Renal cortex interstitium (tissue), 11 donors: ENCODE results near the gene RIN2. TPM values are rescaled to one million over a fixed set of nuclear protein-coding genes. Genes with fewer than 3 reads are reported as not detected.

Experiments
- DNase-seq, 11 donors: peaks; one replicate each; pipeline ENCODE4 v3.0.0-alpha.2; 2013; ENCODE audit warnings: low read depth in 9 of 11, low spot score in 4 of 11; ENCODE audit errors: extremely low read depth in 1 of 11
- polyA plus RNA-seq, 3 donors: library from polyadenylated mRNA; unstranded; fragments of 120-200 nt; gene quantifications; one replicate each; pipeline ENCODE4 v1.2.1, GENCODE V29; 2013; ENCODE audit not compliant: insufficient read length in 3 of 3

Gene RIN2
- polyA plus RNA-seq, 3 donors, result 38.2 to 40.5 (median 40.2) TPM

DNA sequence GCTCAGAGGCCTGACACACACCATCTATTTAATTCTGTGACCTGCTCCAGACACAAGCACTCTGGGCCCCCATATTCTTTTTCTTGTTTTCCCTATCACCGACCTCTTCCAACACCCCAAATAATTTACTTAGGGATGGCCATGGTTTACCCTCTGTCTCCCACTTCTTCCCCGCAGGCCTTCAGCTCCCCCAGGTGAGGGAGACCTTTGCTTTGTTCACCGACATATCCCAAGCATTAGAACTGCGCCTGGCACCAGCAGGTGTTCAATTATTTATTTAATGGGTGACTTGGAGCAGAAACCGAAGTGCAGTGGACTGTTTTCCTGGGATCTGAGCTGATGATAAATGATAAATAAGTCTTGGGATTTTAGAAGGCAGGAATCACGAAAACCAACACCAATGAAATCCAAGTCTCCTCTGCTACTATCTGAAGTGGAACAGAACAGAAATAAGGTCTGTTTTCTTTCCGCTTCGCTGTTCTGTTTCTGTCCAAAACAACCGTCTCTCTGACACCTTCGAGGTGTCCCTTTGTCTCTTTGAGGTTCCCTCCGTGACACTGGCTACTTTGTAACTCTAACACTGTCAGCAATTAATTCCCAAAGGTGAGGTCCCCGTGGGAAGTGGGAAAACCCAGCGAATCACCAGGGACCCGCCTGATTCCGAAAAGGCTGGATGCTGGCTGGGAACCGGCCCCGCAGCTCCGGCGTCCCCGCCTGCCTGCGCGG, 1.1 kb upstream of the RIN2 start:
- no peak for DNase-seq

DNA sequence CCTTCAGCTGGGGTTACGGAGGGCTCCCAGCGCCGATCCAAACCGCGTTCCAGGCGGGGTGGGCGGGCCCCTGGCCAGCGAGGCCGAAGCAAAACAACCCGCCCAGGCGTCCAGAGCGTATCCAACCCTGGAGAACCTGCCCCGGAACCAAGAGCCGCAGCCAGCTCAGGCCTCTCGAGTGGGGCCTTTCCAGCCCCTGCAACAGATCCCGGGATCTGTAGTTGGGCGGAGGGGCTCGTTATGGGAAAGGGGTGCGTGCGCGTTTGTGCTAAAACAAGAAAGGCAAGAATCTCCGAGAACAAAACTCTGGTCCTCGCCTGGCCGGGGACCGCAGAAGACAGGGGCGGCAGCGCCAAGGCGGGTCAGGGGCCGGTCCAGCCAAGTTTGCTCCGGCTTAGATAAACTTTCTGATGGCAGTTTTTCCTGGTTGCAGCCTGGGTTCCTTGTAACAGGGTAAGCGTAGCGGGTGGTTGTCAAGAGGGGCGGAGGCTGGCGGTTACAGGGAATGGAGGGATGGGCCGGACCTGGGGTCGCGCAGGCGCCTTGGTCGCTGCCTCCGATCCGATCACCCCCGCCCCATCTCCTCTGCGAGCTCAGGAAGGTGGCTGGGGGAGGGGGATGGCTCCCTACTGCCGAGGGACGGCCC, 448 bp upstream of the RIN2 start:
- peak; percentile 78 to 97 (median 93) for DNase-seq

DNA sequence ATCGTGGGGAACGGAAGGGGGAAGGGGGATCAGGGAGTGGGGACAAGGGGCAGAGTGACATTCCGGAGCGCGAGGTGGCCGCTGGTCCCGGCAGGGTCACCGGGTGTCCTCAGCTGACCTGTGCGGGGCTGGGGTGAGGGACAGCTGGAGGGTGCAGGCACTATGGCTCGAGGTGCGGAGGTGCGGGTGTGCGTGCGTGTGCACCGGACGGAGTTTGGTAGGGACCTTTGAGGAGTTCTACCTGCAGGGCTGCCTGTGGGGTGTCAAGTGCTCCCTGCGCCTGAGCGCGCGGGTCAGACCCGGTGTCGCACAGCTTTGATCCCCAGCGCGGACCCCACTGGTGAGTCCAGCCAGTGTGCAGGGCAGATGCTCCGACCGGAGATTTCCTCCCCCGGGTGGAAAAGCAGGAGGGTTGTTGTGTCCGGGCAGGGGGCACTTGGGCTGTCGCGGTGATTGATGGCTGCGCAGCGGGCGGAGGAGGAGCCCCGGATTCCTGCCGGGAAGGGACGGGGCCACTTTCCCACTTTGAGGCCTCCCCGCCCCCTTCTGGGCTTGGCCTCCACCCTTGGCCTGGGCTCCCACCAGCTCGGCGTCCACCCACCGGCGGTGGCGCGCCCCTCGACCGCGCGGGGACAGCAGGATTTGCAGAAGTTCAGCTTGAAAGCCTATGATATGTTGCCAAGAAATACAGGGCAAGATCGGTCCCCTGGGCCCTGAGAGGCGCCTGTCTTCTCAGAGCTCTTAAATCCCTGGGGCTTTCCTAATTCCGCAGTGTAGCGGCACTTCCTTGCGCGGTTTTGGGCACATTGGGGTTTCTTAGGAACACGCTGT, 658 bp downstream of the RIN2 start:
- DNase-seq, result peak in 8 of 11 donors; percentile 51 to 72 (median 64)

DNA sequence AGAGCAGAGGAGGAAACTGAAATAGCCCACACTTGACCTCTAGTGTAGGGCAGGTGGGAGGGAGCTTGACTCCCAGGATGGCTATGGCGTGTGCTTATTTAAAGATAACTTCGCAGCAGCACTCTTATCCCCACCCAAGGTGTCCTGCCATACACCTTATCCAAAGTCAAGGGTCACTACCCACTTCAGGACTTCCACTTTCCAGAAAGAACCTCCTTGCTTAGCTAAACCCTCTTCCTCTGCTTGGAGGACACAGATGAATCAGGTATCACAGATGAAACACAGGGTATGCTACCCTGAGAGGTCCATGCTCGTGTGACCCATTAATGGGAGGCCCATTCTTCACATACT, 2.3 kb downstream of the RIN2 start:
- DNase-seq, result no peak

DNA sequence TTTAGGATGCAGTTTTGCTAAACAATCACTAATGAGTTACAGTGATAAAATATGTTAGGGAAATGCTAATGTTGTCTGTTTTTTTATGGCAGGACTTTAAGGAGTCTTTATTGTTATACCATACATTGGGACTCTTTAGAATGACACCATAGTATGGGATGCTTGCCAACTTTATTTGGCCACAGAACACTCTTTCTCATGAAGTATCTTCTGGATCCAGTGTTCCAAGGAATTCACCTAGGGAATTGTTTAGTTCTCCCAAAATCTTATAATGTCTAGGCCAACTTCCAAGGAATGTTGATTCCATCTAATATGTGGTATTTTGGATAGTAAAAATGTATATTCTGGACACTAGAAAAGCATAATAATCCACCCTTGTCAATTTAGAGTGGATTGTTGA, 3.3 kb downstream of the RIN2 start:
- DNase-seq, result no peak

DNA sequence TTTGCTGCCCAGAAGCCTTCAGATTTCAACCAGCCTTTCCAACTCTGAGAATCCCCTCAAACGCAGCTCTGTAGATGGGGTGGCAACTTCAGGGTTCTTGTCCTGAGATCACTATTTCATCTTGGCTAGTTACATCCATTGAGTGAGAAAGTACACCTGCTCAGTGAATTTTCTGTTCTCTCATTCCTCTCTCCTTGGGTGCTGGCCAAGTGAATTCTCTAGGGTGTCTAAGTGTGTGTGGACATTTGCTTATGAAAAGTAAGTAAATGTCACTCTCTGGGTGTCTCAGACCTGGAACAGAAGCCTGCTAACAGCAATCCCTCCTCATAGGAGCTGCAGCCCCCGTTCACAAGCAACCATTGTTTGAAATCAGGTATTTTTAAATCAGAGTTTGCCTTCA, 3.8 kb downstream of the RIN2 start:
- no peak for DNase-seq

DNA sequence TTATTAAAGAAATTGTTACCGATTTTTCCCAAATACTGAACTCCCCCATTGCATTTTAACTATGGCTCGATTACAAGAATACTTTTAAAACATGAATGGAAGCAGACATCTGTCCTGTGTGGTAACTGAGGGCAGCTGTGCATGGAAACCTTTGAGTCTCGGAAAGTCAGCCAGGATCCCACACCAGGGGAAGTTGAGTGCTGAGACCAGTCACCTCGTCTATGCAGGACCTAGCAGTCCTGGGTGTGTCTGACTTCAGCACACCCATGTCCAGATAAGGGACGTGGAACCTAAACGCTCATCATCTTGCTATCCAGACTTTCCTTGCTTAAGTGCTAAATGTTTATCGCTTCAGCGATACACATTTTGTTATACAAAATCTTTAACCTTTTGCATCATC, 6.1 kb downstream of the RIN2 start:
- DNase-seq, result no peak

DNA sequence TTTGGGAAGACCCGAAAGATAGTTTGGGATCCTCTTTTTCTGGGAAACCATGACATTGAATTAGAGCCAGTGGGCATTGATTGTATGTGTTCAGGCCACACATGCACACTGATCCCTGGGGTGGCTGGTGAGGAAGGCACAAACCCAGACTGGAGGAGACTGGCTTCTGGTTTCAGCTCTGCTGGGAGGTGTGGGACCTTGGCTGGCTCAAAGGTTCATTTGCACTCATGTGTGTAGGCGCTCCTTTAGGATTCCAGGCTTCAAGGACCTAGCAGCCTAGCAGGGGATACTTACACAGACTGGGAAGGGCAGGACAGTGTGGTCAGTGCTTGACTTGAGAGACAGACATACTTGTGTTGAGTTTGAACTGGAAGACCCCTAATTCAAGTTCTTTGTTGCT, 7.2 kb downstream of the RIN2 start:
- DNase-seq, result no peak

DNA sequence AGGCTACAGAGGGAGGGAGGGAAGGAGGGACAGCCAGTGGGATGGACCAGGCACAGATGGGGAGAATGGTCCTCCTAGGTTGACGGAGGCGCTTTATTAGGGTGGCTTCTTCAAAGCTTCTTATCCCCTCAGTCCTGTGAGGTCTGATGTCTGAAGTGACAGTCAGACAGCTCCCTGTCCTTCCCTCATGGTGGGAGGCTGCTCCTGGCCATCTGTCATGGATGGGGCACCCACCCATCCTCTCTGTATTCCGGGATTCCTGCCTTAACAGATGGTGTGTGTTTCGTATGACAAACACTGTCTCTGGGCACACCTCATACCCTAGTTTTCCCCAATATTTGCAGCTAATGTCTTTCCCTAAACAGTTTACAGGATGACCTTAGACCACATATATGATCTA, 7.9 kb downstream of the RIN2 start:
- DNase-seq, result no peak

DNA sequence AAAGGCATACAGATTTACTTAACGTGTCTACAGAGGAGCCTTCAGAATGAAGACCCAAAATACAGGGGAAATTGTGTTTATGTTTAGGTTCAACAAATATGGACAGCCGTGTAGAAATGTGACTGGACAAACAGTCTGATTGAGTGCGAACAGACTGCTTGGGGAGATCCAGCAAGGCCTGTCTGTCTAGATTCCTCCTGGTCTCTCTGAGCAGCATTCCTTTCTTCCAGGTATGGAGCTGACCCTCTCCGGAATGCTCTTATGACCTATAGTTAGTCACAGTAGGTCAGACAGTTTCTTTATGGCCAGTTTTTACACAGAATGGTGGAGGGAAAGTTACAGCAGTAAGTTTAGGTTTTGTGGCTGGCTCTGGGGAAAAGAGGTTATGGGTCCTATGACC, 9.0 kb downstream of the RIN2 start:
- DNase-seq, result no peak

DNA sequence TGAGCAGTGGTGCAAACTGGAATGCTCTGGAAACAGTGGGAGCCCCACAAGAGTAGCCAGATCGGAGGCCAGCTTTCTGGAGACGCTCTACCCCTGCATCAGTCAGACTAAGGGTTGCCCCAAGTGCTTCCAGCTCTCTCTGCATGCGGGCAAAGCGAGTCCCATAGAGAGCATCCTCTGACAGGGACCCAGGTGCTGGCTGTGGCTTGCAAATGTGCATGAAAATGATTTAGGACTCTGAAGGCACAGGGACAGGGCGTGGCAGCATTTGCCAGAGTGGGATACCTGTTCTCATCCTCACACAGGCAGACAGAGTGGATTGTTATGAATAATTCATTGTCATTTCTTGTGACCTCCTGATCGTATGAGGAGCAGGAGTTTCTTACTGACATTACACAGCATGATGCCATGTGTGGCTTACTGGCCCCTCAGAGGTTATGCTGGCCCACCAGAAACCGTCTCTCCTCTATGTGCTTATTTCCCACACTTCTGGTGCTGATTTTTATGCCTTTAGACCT, 10.3 kb downstream of the RIN2 start:
- no peak for DNase-seq

DNA sequence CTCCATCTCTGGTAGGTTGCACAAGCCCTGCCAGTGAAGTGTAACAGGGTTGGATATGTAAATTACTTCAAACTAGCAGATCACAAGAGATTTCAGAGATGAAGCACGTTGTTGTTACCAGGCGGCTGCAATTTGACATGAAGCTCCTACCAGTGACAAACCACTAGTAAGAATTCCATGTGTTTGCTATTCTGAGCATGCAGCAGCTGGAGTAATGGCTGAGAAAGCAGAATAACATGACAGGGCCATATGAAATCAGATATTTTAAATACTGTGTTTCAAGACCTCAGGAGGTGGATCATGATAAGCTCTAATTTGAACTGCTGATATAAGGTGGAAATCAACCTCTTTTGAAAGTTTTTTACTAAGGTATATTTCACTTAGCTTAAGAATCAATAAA, 11.4 kb downstream of the RIN2 start:
- no peak for DNase-seq

DNA sequence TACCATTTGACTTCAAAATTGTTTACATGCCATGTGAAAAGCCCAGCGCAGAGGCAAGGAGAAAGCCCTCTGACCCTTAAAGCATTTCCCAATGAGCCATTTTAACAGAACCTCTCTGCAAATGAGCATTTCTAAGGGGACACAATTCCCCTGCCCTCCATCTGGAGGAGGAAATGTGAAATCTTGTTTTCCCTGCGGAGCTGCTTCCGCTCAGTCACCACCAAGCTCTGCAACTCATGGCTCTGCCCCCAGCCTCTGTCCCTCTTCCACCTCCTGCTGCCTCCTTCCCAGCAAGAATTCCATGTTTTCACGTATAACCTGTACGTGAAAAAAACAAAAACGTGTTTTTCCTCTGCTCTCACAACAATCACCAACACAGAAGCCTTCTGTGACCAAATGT, 12.3 kb downstream of the RIN2 start:
- no peak for DNase-seq

DNA sequence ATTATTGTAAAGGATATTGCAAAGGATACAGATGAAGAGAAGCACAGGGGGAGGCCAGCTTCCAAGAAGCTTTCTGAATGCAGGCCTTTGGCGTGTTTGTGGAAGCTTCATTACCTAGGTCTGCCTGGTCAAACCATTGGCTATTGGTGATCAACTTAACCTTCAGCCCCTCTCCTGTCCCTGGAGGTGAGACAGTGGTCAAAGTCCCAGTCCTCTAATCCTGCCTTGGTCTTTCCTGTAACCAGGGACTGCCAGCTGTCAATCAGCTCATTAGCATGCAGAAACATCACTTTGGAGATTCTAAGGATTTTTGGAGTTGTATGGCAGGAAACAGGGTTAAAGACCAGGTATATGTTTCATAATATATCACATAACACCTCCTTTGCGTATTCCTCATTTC, 13.0 kb downstream of the RIN2 start:
- no peak for DNase-seq

DNA sequence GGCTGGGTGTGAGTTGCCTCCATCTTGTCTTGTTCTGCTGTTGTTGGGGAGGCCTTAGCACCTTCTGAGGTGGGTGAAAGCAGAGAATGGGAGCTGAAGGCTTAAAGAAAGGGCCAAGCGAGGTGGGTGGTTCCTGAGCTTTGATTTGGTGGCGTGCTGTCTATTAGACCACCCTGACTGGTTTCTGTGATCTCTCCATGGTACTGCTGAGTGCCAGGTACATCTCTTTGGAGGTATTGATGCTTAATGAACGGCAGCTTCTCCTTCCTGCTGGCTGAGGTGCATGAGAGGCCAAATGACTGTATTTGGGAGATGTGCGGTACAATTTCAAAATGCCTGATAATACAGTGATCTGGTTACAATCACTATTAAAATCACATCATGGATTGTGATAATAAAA, 15.4 kb downstream of the RIN2 start:
- DNase-seq, result no peak

DNA sequence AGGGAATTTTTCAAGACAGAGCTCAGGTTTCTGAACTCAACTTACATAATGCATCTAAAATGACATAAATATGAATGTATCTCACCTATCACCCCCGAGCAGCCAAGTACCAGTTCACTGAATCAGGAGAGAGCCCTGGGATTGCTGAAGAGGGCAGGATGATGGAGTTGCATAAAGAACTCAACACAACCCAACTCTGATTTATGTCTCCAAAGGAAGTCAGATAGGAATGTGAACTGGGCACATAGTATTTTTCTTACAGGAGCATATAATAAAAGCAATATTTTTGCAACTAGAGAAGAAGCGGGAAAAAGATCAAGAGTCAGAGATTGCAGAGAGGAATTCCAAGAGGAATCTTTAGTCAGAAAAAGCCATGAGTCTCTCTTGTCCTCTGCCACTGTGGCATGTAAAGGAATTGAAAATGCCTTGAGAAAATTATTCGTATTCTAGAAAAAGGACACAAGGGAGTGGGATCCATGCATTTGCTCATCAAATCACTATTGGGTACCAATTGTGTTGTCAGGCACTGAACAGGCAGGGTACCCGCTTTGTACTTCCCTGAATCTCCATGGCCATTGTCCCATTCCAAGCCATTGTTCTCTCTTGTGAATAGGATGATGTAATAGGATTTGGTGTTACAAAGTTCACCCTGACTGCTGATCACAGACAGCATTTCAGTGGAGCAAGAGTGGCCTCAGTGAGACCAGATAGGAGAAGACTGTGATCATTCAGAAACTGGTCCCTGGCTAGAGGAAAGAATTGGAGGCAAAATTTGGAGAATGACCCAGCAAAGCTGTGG, 16.3 kb downstream of the RIN2 start:
- DNase-seq, result no peak

DNA sequence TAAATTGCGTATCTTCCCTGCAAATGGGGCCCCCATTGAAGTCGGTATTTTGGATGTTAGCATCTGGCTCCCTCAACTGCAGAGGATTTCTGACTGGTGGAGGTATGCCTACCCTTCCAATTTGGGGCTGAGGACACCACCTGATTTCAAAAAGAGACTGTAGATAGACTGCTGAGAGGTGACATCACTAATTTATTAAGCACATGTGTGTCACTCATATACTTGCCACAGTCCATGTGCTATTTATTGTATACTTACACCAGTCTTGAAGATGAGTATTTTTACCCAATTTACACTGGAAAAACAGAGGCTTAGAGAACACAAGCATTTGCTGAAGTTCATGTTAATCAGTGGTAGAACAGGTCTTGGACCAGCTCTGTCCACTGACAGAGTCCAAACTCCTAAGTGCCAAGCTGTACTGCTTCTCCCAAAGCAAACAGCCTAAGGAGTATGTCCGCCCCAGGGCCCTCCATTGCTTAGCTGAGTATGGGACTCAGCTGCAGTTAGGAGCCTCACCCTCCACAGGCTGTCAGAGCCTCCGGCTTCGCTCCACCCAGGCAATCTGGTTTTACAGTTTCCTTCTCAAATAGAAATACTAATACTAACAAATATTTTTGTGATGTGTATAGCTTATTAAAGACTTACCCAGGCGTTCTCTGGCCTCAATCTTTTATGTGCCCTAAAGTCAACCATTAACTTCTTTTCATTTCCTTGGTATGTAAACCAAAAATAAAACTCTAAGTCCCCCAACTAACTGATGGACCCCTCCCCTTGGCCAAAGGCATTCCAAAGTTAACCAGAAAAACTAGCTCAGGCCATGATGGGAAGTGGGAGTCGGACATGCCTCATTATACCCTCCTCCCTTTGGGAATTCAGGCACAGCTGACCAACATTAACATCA, 17.5 kb downstream of the RIN2 start:
- peak in 5 of 11 donors; percentile 37 to 74 (median 68) for DNase-seq

DNA sequence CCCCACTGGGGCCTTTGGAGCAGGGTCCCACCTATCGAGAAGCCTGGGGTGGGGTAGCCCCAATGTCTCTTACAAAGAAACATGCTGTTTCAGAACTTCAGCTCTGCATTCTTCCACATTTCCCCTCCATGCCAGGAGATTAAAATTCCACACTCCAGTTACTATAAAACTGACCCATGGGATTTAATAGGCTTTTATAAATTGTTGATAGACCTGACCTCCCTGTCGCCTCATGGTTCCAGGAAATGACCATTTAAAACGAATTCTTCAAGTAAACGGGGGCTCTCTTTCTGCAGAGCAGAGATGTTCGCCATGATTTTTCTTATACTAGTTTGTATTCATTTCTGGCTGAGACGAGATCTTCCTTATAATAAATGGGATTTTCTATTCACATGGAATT, 19.3 kb downstream of the RIN2 start:
- DNase-seq, result no peak
